ENCODE measurements around the gene MRPS23. TPM values are rescaled to one million over a fixed set of nuclear protein-coding genes. Genes with fewer than 3 reads are reported as not detected.
A peak's percentile ranks its signal among the peaks of the same experiment; 100 is the strongest.

Gene MRPS23
- total and polyA plus RNA-seq, 2 of the 13 experiments (the other 11 are each of a cell fraction or from before 2014, with no cell fraction given): 63.2 to 181 TPM

- Histone ChIP-seq H2AFZ (ENCODE audit: low read length) (peak overlapping the region; percentile 49), H3K27ac (ENCODE audit: extremely low read length, insufficient read depth, low read length) (peak overlapping the region; percentile 77), H3K4me1 (ENCODE audit: insufficient read depth, low read length) (peaks cover 92% of the 10 kb centered on the region), H3K79me2 (ENCODE audit: insufficient read depth, low read length) (no peaks in the 10 kb centered on the region), H3K36me3 (replicated peaks in 1 of 2; ENCODE audit: control insufficient read depth in 1 of 2, insufficient read depth in 2 of 2, low read length in 2 of 2) (no peaks in the 10 kb centered on the region), H3K4me3 (replicated peaks in 1 of 3; ENCODE audit: insufficient read depth in 1 of 3, low read depth in 2 of 3, low read length in 3 of 3) (peak overlapping the region; percentile 8 to 51 (median 20); a peak in 5 of 6 replicates), H3K4me2 (ENCODE audit: low read depth, low read length) (peak overlapping the region; percentile 85), H3K9me3 (ENCODE audit: low read length) (no peaks in the 10 kb centered on the region), H3K27me3 (ENCODE audit: control insufficient read depth in 1 of 2, insufficient read depth in 2 of 2, low read length in 2 of 2) (no peaks in the 10 kb centered on the region; a peak in 1 of 5 replicates), H3K9ac (ENCODE audit: insufficient read depth, low read depth, low read length) (peak overlapping the region; percentile 41), H4K20me1 (ENCODE audit: insufficient read depth, low read length) (no peaks in the 10 kb centered on the region)
- intact Hi-C loops (cut with micrococcal nuclease; ENCODE audit: unreplicated experiment): loop anchor here (2.0 kb wide), 1 partner anchor 257 kb away; no protein-coding TSS in a partner anchor
- CTCF ChIA-PET (ENCODE audit: low intra/inter-chr PET ratio, low total read pairs): no interaction called here
- WGBS (ENCODE audit: low lambda C conversion rate): 5% methylated on average over 6 of the region's 6 CpGs
- DNase-seq (ENCODE audit: low spot score) (peak; percentile 90), ATAC-seq (peak; percentile 58), FAIRE-seq (peak; percentile 96)
- in situ Hi-C loops (cut with HindIII; ENCODE audit: extremely low pct_ligation_motif_present, low pct_unique_long_range_greater_than_20kb): loop anchor here (10.0 kb wide), 1 partner anchor 259 kb away; no protein-coding TSS in a partner anchor
- no TSS peak for BruUV-seq (replicated peaks)
- POLR2A ChIA-PET: interaction anchor here (0.6 to 9.4 kb wide), 9 partner anchors 10 to 228 kb away, joined by 3 to 173 read pairs (median 3); partner anchors contain the start of genes DYNLL2, SRSF1 and VEZF1
- no peak for TF ChIP-seq ZFP36L2 (CRISPR knock-in tag; IDR thresholded peaks at IDR 0.05)
- TF ChIP-seq HNF4A (CRISPR knock-in tag; IDR thresholded peaks at IDR 0.05): peak; percentile 86
- TF ChIP-seq, protein P1, sequence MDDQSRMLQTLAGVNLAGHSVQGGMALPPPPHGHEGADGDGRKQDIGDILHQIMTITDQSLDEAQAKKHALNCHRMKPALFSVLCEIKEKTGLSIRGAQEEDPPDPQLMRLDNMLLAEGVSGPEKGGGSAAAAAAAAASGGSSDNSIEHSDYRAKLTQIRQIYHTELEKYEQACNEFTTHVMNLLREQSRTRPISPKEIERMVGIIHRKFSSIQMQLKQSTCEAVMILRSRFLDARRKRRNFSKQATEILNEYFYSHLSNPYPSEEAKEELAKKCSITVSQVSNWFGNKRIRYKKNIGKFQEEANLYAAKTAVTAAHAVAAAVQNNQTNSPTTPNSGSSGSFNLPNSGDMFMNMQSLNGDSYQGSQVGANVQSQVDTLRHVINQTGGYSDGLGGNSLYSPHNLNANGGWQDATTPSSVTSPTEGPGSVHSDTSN (CRISPR knock-in tag; IDR thresholded peaks at IDR 0.05; ENCODE audit: borderline replicate concordance): no peak
- no peak for TF ChIP-seq JUNB (CRISPR knock-in tag; IDR thresholded peaks at IDR 0.05; ENCODE audit: borderline replicate concordance)
- TF ChIP-seq PCBP2 (optimal IDR thresholded peaks at IDR 0.05; ENCODE audit: low read depth, low read length, poor library complexity, severe bottlenecking): no peak
- TF ChIP-seq ZSCAN25 (CRISPR knock-in tag; IDR thresholded peaks at IDR 0.05): peak; percentile 30; the same call in 1 of the 2 replicates
- TF ChIP-seq ZNF572 (CRISPR knock-in tag; IDR thresholded peaks at IDR 0.05): no peak
- no peak for TF ChIP-seq CHCHD3 (CRISPR knock-in tag; IDR thresholded peaks at IDR 0.05)
- peak; percentile 91 for TF ChIP-seq ISL2 (CRISPR knock-in tag; IDR thresholded peaks at IDR 0.05)
- no peak for TF ChIP-seq SETDB1 (CRISPR knock-in tag; IDR thresholded peaks at IDR 0.05; ENCODE audit: borderline replicate concordance)
- no peak for TF ChIP-seq ZNF547 (CRISPR knock-in tag; IDR thresholded peaks at IDR 0.05)
- TF ChIP-seq CCDC6 (CRISPR knock-in tag; IDR thresholded peaks at IDR 0.05): peak; percentile 69
- no peak for TF ChIP-seq ZMAT5 (CRISPR knock-in tag; IDR thresholded peaks at IDR 0.05; ENCODE audit: borderline replicate concordance, low read depth)
- peak; percentile 52 for TF ChIP-seq NKX3-1 (CRISPR knock-in tag; IDR thresholded peaks at IDR 0.05)
- TF ChIP-seq CBX2 (IDR thresholded peaks at IDR 0.05; ENCODE audit: low read depth, low read length): no peak
- TF ChIP-seq CBX2 (CRISPR knock-in tag; IDR thresholded peaks at IDR 0.05; ENCODE audit: low read depth): 0 out of 2 replicates have a peak, but pooled peaks have one; percentile 65
- no peak for TF ChIP-seq ZNF570 (CRISPR knock-in tag; IDR thresholded peaks at IDR 0.05; ENCODE audit: borderline replicate concordance)
- peak; percentile 74; the same call in 1 of the 2 replicates for TF ChIP-seq ZBED4 (CRISPR knock-in tag; IDR thresholded peaks at IDR 0.05; ENCODE audit: borderline replicate concordance)
- TF ChIP-seq MXD3 (CRISPR knock-in tag; IDR thresholded peaks at IDR 0.05): no peak
These were observed 5.7 kb upstream of the MRPS23 start for GRCh38 chr17:57855391-57856035.

Data from HepG2 (cell line).